Activated CD8-positive, alpha-beta memory T cell treated with anti-CD3 and anti-CD28 coated beads, Interleukin-2, amount 50 U/mL, for 1 hour (primary cell): ENCODE measurements around the gene SIPA1.

ENCODE experiments used
- DNase-seq: peaks from one replicate; pipeline ENCODE4 v3.0.0-alpha.2; 2020; ENCODE audit errors: extremely low read depth

SIPA1 gene

GRCh38 chr11:65607614-65608426, 30.1 kb upstream of the SIPA1 start:
- no peak for DNase-seq

- DNase-seq = no peak
These were observed 28.7 kb upstream of the SIPA1 start for GRCh38 chr11:65609229-65609628.

- no peak for DNase-seq
These were observed 28.2 kb upstream of the SIPA1 start for GRCh38 chr11:65609665-65610064.

- no peak for DNase-seq
These were observed 27.5 kb upstream of the SIPA1 start for GRCh38 chr11:65610404-65610803.

- no peak for DNase-seq
These were observed 26.7 kb upstream of the SIPA1 start for GRCh38 chr11:65611028-65611757.

GRCh38 chr11:65611758-65612603, 25.9 kb upstream of the SIPA1 start:
- DNase-seq = no peak

- DNase-seq = no peak
These were observed 25.2 kb upstream of the SIPA1 start for GRCh38 chr11:65612691-65613090.

- DNase-seq = no peak
These were observed 24.6 kb upstream of the SIPA1 start for GRCh38 chr11:65613091-65613928.

- peak; percentile 100 for DNase-seq
These were observed 22.5 kb upstream of the SIPA1 start, which contains the start of gene PCNX3 for GRCh38 chr11:65615229-65615949. TSS of gene PCNX3 (plus strand) at chr11:65615776. CDS start at chr11:65616312, 536 bp downstream.

GRCh38 chr11:65615950-65616574, 21.8 kb upstream of the SIPA1 start:
- no peak for DNase-seq

GRCh38 chr11:65616575-65617001, 21.3 kb upstream of the SIPA1 start:
- DNase-seq = no peak

- DNase-seq = no peak
These were observed 20.6 kb upstream of the SIPA1 start for GRCh38 chr11:65617136-65617850.

GRCh38 chr11:65617990-65618751, 19.7 kb upstream of the SIPA1 start:
- no peak for DNase-seq

- no peak for DNase-seq
These were observed 19.1 kb upstream of the SIPA1 start for GRCh38 chr11:65618763-65619162.

- DNase-seq = no peak
These were observed 18.5 kb upstream of the SIPA1 start for GRCh38 chr11:65619281-65619928.

GRCh38 chr11:65620666-65621065, 17.2 kb upstream of the SIPA1 start:
- no peak for DNase-seq

- no peak for DNase-seq
These were observed 16.4 kb upstream of the SIPA1 start for GRCh38 chr11:65621460-65621859.

- DNase-seq = no peak
These were observed 15.9 kb upstream of the SIPA1 start for GRCh38 chr11:65622011-65622410.
